HAP-1 (cell line): Measurements from ENCODE around the gene GAS2.

ENCODE experiments used
- DNase-seq, 2 experiments: peaks; one replicate each; pipeline ENCODE4 v3.0.0-alpha.2; 2016 to 2020; ENCODE audit warnings: low spot score in 2 of 2
- H3K27me3 ChIP-seq: fragments of 250-450 bp; sonication (Bioruptor Pico); 2 replicates; pipeline ENCODE4 v1.5.1; 2020; ENCODE audit warnings: low read depth, mild to moderate bottlenecking, moderate library complexity
- H3K36me3 ChIP-seq: fragments of 250-450 bp; sonication (Bioruptor Pico); replicated peaks from 2 replicates; pipeline ENCODE4 v1.5.1; 2020; ENCODE audit warnings: mild to moderate bottlenecking
- H3K4me1 ChIP-seq: fragments of 250-450 bp; sonication (Bioruptor Pico); 2 replicates; pipeline ENCODE4 v1.5.1; 2020; ENCODE audit warnings: mild to moderate bottlenecking
- H3K4me3 ChIP-seq: fragments of 250-450 bp; sonication (Bioruptor Pico); 2 replicates; pipeline ENCODE4 v1.5.1; 2020; ENCODE audit warnings: mild to moderate bottlenecking, moderate library complexity
- H3K9me3 ChIP-seq: fragments of 250-450 bp; sonication (Bioruptor Pico); 2 replicates; pipeline ENCODE4 v1.5.1; 2020; ENCODE audit warnings: mild to moderate bottlenecking, moderate library complexity
- in situ Hi-C: fragments of 300-500 bp; cut with MboI; formaldehyde crosslinking; loops from 3 replicates; pipeline ENCODE4 v1.14.3; 2020; ENCODE audit warnings: low sequenced_read_pairs, inconsistent platforms, mixed read lengths

The GAS2 gene

DNA sequence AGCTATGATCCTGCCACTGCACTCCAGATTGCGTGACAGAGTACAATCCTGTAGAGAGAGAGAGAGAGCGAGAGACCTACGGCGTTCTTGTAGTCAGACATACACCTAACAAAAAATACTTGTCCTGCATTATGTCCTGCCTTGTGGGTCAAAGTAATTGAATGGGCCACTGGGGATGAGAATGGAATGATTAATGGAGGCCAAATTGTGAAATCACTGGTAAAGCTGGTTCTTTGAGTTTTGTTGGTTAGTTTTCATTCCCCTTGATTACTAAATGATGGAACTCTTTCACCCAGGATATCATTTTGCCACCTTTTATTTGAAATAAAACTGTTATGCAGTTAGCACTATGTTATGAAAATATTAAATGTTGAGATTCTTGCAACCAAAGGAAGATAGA lies 18.7 kb downstream of the GAS2 start:
- no peaks in the 10 kb centered on the region for H3K36me3 ChIP-seq
- H3K4me1 ChIP-seq, result no peaks in the 10 kb centered on the region
- H3K9me3 ChIP-seq, result no peaks in the 10 kb centered on the region
- no peak for DNase-seq
- in situ Hi-C loops, result no loop called here
- no peak overlapping the region for H3K4me3 ChIP-seq
- H3K27me3 ChIP-seq, result no peaks in the 10 kb centered on the region; the same call in 1 of the 2 replicates

DNA sequence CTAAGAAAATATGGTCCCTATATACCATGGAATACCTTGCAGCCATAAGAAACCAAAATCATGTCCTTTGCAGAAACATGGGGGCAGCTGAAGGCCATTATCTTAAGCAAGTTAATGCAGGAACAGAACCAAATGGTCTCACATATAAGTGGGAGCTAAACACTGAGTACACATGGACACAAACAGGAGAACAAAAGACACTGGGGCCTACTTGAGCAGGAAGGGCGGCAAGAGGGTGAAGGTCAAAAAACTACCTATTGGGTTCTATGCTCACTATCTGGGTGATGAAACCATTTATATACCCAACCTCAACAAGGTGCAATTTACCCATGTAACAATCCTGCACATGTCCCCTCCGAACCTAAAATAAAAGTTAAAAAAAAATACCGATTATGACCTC lies 22.5 kb downstream of the GAS2 start:
- no peaks in the 10 kb centered on the region; the same call in 1 of the 2 replicates for H3K27me3 ChIP-seq
- H3K9me3 ChIP-seq, result no peaks in the 10 kb centered on the region
- DNase-seq, result no peak
- H3K36me3 ChIP-seq, result no peaks in the 10 kb centered on the region
- H3K4me3 ChIP-seq, result no peak overlapping the region
- in situ Hi-C loops, result no loop called here
- no peaks in the 10 kb centered on the region for H3K4me1 ChIP-seq

DNA sequence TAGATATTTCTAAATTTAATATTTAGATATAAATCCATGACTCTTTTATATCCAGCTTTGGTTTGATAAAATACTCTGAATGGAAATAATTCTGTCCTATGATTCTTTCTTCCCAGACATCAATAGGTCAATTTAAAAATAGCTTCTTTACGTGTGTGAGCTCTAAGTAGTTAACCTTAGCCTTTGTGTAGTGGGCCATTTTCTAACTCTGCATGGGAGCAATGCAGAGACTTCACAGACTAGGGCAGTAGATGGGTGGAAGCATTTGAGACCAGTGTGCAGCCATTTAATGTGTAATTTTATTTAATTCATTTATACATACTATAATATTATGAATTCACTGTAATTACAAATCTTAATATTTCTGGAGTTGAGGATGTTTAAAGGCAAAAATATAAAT lies 23.8 kb downstream of the GAS2 start:
- no peaks in the 10 kb centered on the region; the same call in 1 of the 2 replicates for H3K27me3 ChIP-seq
- in situ Hi-C loops, result no loop called here
- no peaks in the 10 kb centered on the region for H3K4me1 ChIP-seq
- DNase-seq, result no peak
- H3K36me3 ChIP-seq, result no peaks in the 10 kb centered on the region
- H3K9me3 ChIP-seq, result no peaks in the 10 kb centered on the region
- no peak overlapping the region for H3K4me3 ChIP-seq

DNA sequence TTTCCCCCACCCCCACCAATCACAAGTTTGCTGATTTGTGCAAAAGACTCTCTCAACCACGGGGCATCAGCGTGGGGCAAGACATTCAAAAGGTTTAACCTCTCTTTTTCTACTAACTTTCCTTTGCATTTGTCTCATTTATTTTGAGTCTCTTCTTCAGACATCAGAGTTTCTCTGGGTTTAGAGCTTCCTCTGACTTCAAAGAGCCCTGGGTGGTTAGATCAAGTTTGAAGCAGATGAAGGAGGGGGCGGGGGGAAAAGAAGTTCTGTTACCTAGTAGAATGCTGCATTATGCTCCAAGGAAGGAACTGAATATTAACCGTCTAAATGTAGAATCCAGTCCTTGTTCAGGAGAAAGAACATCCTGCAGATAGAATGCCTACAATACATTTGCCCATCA lies 24.5 kb downstream of the GAS2 start:
- no peaks in the 10 kb centered on the region; the same call in 1 of the 2 replicates for H3K27me3 ChIP-seq
- no peak for DNase-seq
- H3K9me3 ChIP-seq, result no peaks in the 10 kb centered on the region
- H3K36me3 ChIP-seq, result no peaks in the 10 kb centered on the region
- in situ Hi-C loops, result no loop called here
- no peak overlapping the region for H3K4me3 ChIP-seq
- no peaks in the 10 kb centered on the region for H3K4me1 ChIP-seq

DNA sequence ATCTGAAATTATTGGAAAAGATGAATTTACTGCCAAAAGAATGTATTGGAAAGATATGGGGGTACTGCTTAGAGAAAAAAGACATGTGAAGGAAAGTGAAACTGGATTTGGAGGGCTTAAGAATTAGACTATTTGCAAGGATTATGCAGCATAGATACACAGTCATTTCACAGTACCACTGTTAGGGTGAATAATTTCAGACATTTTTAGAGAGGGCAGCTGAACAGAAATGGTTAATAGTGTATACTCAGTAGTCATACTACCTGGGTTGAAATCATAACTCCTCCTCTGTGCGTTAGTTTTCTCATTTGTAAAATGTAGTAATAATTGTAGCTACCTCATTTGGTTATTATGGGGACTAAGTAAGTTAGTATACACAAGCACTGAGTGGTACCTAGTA lies 33.0 kb downstream of the GAS2 start:
- no peaks in the 10 kb centered on the region for H3K9me3 ChIP-seq
- in situ Hi-C loops, result no loop called here
- 0 out of 2 replicates have a peak, but pooled peaks cover 2% of the 10 kb centered on the region for H3K4me1 ChIP-seq
- no peak overlapping the region for H3K4me3 ChIP-seq
- no peak for DNase-seq
- no peaks in the 10 kb centered on the region for H3K36me3 ChIP-seq
- peaks cover 8% of the 10 kb centered on the region for H3K27me3 ChIP-seq

DNA sequence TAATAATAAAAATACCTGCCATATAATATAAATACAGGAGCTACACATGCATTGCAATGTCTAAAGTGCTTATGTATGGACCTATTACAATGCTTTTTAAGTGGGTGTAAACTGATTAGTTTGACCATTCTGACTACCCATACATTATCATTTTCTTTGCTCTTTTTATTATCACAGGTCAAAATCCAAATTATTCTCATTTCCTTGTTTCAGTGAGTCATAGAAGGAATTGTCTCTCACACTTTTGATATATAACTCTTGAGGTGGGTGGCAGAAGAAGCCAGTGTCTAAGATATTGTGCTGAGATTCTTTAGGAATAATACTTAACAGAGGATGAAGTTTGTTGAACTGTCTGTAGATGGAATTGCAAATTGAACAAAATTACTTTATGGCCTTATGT lies 35.6 kb downstream of the GAS2 start:
- Histone ChIP-seq H3K9me3 (no peaks in the 10 kb centered on the region), H3K4me3 (no peak overlapping the region), H3K36me3 (no peaks in the 10 kb centered on the region), H3K27me3 (peaks cover 8% of the 10 kb centered on the region), H3K4me1 (0 out of 2 replicates have a peak, but pooled peaks cover 2% of the 10 kb centered on the region)
- DNase-seq, result no peak
- in situ Hi-C loops, result no loop called here

DNA sequence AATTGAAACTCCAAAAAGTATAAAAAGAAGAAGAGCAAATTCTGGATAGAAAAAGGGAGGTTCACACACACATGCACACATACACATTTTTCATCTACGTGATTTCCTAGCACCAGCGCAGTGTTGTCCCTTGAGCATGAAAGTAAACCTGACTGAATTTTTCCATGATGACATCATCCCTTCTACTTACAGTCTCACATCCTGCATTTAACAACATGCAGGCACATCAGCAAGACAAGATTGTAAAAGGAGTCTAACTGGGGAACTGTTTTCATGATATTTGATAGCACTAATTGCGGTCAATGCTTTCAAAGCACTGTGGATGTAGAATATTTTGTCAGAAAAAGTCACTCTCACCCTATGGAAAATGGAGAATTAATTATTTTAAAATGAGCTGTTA lies 36.6 kb downstream of the GAS2 start:
- no peaks in the 10 kb centered on the region for H3K36me3 ChIP-seq
- H3K4me1 ChIP-seq, result 0 out of 2 replicates have a peak, but pooled peaks cover 2% of the 10 kb centered on the region
- no peaks in the 10 kb centered on the region for H3K9me3 ChIP-seq
- DNase-seq, result no peak
- H3K27me3 ChIP-seq, result peaks cover 8% of the 10 kb centered on the region
- in situ Hi-C loops, result no loop called here
- H3K4me3 ChIP-seq, result no peak overlapping the region

DNA sequence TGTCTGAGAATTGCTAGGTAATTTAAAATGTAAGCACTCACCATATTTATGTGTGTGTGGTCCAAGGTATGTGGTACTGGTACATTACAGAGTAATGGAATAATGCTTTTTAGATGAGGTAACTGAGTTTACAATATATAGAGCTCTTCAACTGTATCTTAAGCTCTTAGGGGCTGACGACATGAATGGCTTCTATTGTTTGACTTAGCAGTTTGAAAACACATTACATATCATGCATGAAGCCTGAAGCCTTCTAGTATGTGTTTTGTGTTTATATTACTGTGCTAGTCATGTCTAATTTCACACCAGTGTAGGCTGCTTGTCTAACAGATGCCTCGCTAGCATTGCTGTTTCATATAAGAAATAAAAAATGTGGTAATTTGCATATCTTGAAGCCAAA lies 37.2 kb downstream of the GAS2 start:
- Histone ChIP-seq H3K4me3 (no peak overlapping the region), H3K27me3 (peaks cover 8% of the 10 kb centered on the region), H3K4me1 (0 out of 2 replicates have a peak, but pooled peaks cover 2% of the 10 kb centered on the region), H3K36me3 (no peaks in the 10 kb centered on the region), H3K9me3 (no peaks in the 10 kb centered on the region)
- no peak for DNase-seq
- in situ Hi-C loops, result no loop called here

DNA sequence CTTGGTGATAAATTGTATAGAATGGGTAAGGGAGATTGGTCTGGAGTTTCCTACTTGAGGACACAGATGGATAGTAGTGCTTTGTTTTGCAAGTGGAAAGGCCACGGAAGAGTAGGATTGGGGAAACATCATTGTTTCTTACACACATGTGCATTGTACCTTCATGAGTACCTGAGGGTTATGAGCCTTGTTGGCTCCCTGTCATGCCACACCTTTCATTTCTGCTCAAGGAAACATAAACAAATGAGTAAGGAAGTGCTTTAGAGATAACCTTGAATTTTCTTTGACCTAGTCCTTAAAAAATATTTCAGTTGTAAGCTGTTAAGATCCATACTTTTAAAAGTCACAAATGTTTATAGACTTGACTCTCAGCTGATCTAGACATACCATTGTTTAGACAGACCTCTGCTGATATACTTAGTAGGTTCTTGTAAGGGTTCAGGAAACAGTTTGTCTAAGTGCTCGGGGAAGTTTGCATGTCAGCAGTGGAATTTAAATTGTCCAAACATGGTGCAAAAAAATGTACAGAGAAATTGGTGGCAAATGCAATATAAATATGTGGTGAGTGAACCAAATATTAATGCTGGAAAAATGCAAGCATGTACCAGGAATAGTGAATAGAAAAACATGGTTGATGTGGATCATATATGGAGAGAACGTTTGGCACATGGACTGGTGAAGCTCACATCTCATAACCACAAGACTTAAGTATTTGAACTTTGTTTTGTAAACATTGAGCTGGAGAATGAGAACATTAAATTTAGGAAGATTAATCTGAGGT lies 40.9 kb downstream of the GAS2 start:
- in situ Hi-C loops, result no loop called here
- H3K4me1 ChIP-seq, result 0 out of 2 replicates have a peak, but pooled peaks cover 2% of the 10 kb centered on the region
- no peak overlapping the region for H3K4me3 ChIP-seq
- H3K9me3 ChIP-seq, result no peaks in the 10 kb centered on the region
- no peak for DNase-seq
- no peaks in the 10 kb centered on the region for H3K36me3 ChIP-seq
- no peaks in the 10 kb centered on the region; the same call in none of the 2 replicates for H3K27me3 ChIP-seq

DNA sequence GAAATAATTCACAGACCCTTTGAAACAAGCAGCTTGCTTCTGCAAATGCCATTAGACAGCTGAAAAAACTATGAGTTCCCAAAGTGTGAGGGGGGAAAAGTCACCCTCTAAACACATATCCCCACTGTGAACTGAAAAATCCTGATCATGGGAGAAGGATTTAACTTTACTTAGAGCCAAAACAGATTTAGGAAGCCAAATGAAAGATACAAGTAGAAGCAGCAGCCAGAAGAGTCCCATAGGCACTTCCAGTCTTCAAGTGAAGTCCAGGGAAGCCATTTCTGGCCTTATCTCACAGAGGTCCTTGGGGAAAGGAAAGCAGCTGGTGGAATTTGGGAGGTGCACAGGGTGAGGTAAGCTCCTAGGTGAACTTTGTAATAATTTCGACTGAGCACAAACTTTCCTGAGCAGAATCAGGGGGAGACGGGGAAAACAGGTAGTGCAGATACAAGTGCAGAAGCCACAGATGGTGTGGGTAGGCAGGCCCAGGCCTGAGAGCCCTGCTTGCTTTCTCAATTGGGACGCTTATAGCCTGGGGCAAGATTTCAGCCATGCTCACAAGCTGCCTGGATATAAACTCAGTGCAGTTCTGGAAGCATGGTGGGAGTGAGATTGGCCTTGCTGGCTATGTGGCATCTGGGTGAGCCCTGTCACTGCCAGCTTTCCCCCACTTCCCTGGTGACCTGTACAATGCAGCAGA lies 44.8 kb downstream of the GAS2 start:
- no peaks in the 10 kb centered on the region for H3K36me3 ChIP-seq
- in situ Hi-C loops, result no loop called here
- no peaks in the 10 kb centered on the region for H3K27me3 ChIP-seq
- H3K4me1 ChIP-seq, result no peaks in the 10 kb centered on the region
- H3K4me3 ChIP-seq, result no peak overlapping the region
- H3K9me3 ChIP-seq, result no peaks in the 10 kb centered on the region
- DNase-seq, result no peak

DNA sequence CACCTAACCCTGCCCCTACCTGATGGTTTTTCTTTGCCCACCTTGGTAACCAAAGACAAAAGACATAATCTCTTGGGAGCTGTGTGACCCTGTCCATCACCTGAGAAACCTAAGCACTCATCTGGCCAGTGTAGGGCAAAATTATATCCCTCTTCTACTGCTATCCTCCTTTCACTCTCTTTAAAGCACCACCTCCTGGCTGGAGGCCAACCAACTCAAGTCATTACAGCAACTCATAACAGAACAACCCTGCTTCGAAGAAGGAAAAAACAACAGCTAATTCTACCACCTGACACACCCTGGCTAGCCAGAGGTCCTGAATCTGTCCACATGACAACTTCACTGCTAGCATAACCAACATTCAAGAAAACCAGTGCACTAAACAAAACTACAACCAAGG lies 45.5 kb downstream of the GAS2 start:
- H3K36me3 ChIP-seq, result no peaks in the 10 kb centered on the region
- in situ Hi-C loops, result no loop called here
- H3K4me3 ChIP-seq, result no peak overlapping the region
- no peaks in the 10 kb centered on the region for H3K27me3 ChIP-seq
- no peaks in the 10 kb centered on the region for H3K9me3 ChIP-seq
- H3K4me1 ChIP-seq, result no peaks in the 10 kb centered on the region
- no peak for DNase-seq

DNA sequence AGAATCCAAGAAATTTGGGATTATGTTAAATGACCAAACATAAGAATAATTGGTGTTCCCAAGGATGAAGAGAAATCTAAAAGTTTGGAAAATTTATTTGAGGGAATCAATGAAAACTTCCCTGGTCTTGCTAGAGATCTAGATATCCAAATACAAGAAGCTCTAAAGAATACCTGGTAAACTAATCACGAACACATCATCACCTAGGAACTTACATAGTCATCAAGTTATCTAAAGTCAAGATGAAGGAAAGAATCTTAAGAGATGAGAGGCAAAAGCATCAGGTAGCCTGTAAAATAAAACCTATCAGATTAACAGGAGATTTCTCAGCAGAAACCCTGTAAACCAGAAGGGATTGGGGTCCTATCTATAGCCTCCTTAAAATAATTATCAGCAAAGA lies 46.9 kb downstream of the GAS2 start:
- H3K4me1 ChIP-seq, result no peaks in the 10 kb centered on the region
- in situ Hi-C loops, result no loop called here
- DNase-seq, result no peak

DNA sequence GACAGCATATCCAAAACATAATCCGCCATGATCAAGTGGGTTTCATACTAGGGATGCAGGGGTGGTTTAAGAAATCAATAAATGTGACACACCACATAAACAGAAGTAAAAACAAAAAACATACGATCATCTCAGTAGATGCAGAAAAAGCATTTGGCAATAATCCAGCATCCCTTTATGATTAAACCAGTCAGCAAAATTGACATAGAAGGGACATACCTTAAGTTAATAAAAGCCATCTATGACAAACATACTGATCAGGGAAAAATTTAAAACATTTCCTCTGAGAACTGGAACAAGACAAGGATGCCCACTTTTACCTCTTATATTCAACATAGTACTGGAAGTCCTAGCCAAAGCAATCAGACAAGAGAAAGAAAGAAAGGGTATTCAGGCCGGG lies 49.6 kb downstream of the GAS2 start:
- Histone ChIP-seq H3K9me3 (no peaks in the 10 kb centered on the region), H3K4me3 (no peak overlapping the region), H3K4me1 (no peaks in the 10 kb centered on the region), H3K27me3 (no peaks in the 10 kb centered on the region), H3K36me3 (no peaks in the 10 kb centered on the region)
- no peak for DNase-seq
- in situ Hi-C loops, result no loop called here

More for the DNA sequence above, 46.9 kb downstream of the GAS2 start:
- H3K36me3 ChIP-seq, result no peaks in the 10 kb centered on the region
- no peaks in the 10 kb centered on the region for H3K27me3 ChIP-seq
- H3K9me3 ChIP-seq, result no peaks in the 10 kb centered on the region
- H3K4me3 ChIP-seq, result no peak overlapping the region

DNA sequence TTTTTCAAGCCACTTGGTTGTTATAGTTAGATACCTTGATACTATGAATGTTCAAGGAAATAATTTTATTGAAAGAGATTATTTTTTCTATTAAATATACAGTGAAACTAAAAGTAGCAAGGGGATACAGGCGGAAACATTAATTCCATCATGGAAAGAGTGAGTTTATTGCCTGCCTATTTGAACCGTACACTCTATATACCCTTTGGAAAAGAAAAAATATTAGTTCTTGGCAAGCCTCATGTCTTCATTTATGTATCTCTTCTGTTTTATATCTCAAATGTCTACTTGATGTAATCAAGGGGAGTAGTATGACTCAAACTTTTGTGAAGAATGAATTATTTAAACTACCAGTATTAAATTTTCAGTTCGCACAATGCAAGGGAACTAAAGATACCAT lies 54.0 kb downstream of the GAS2 start:
- in situ Hi-C loops, result no loop called here
- Histone ChIP-seq H3K9me3 (no peaks in the 10 kb centered on the region), H3K4me3 (no peak overlapping the region), H3K36me3 (no peaks in the 10 kb centered on the region), H3K4me1 (no peaks in the 10 kb centered on the region), H3K27me3 (no peaks in the 10 kb centered on the region; the same call in 1 of the 2 replicates)
- no peak for DNase-seq
